BE2C (cell line): ENCODE results near the gene LRRC74B.

Source experiments
- DNase-seq: peaks from one replicate; pipeline ENCODE4 v3.0.0-alpha.2; 2020
- H3K27me3 ChIP-seq: fragments of 250-450 bp; sonication (Bioruptor Pico); 2 replicates; pipeline ENCODE4 v1.5.1; 2020; ENCODE audit warnings: mild to moderate bottlenecking
- H3K36me3 ChIP-seq: fragments of 250-450 bp; sonication (Bioruptor Pico); 2 replicates; pipeline ENCODE4 v1.5.1; 2020; ENCODE audit warnings: mild to moderate bottlenecking
- H3K4me1 ChIP-seq: fragments of 250-450 bp; sonication (Bioruptor Pico); 2 replicates; pipeline ENCODE4 v1.5.1; 2020
- H3K4me3 ChIP-seq: 2 replicates; pipeline ENCODE4 v1.5.1; 2011; ENCODE audit warnings: low read depth, low read length
- H3K9me3 ChIP-seq: fragments of 250-450 bp; sonication (Bioruptor Pico); 2 replicates; pipeline ENCODE4 v1.5.1; 2020
- CTCF ChIP-seq: IDR thresholded peaks from 2 replicates; pipeline ENCODE4 v1.5.1; 2012; ENCODE audit warnings: mild to moderate bottlenecking, low read depth, low read length

LRRC74B gene

GRCh38 chr22:21064917-21065864 is 19.4 kb downstream of the LRRC74B start:
- Histone ChIP-seq H3K36me3 (no peaks in the 10 kb centered on the region), H3K4me1 (no peaks in the 10 kb centered on the region), H3K27me3 (no peaks in the 10 kb centered on the region), H3K9me3 (no peaks in the 10 kb centered on the region), H3K4me3 (no peak overlapping the region)
- DNase-seq: no peak
- no peak for TF ChIP-seq CTCF

GRCh38 chr22:21067075-21067900 is 21.5 kb downstream of the LRRC74B start:
- H3K4me1 ChIP-seq: no peaks in the 10 kb centered on the region
- no peak for DNase-seq
- no peaks in the 10 kb centered on the region for H3K27me3 ChIP-seq
- no peak for TF ChIP-seq CTCF
- no peaks in the 10 kb centered on the region for H3K9me3 ChIP-seq
- H3K36me3 ChIP-seq: no peaks in the 10 kb centered on the region
- H3K4me3 ChIP-seq: no peak overlapping the region

- H3K27me3 ChIP-seq: no peaks in the 10 kb centered on the region
- no peak for DNase-seq
- no peaks in the 10 kb centered on the region for H3K9me3 ChIP-seq
- H3K4me3 ChIP-seq: no peak overlapping the region
- no peaks in the 10 kb centered on the region for H3K4me1 ChIP-seq
- no peak for TF ChIP-seq CTCF
- H3K36me3 ChIP-seq: no peaks in the 10 kb centered on the region
These were observed 22.3 kb downstream of the LRRC74B start for GRCh38 chr22:21067901-21068680.

- H3K4me1 ChIP-seq: no peaks in the 10 kb centered on the region
- no peaks in the 10 kb centered on the region for H3K27me3 ChIP-seq
- H3K4me3 ChIP-seq: no peak overlapping the region
- DNase-seq: no peak
- H3K36me3 ChIP-seq: no peaks in the 10 kb centered on the region
- no peak for TF ChIP-seq CTCF
- no peaks in the 10 kb centered on the region for H3K9me3 ChIP-seq
These were observed 23.0 kb downstream of the LRRC74B start for GRCh38 chr22:21068681-21069276.

- TF ChIP-seq CTCF: no peak
- DNase-seq: no peak
- Histone ChIP-seq H3K4me3 (no peak overlapping the region), H3K27me3 (no peaks in the 10 kb centered on the region), H3K4me1 (no peaks in the 10 kb centered on the region), H3K9me3 (no peaks in the 10 kb centered on the region), H3K36me3 (no peaks in the 10 kb centered on the region)
These were observed 23.6 kb downstream of the LRRC74B start for GRCh38 chr22:21069375-21069774.
